ENCODE measurements around the gene TMEM18. TPM values are rescaled to one million over a fixed set of nuclear protein-coding genes. Genes with fewer than 3 reads are reported as not detected.

The TMEM18 gene
- total and polyA plus RNA-seq, 2 of the 13 experiments (the other 11 are each of a cell fraction or from before 2014, with no cell fraction given), result 45.9 to 49.4 TPM

- peak; percentile 76 for TF ChIP-seq ARID5B (CRISPR knock-in tag; IDR thresholded peaks at IDR 0.05)
- TF ChIP-seq ZNF121 (CRISPR knock-in tag; IDR thresholded peaks at IDR 0.05), result no peak
- no peak; the same call in 1 of the 2 replicates for TF ChIP-seq MYNN (CRISPR knock-in tag; IDR thresholded peaks at IDR 0.05; ENCODE audit: low read depth)
- peak; percentile 95 for TF ChIP-seq E2F5 (CRISPR knock-in tag; conservative IDR thresholded peaks at IDR 0.05)
- TF ChIP-seq ZNF260 (CRISPR knock-in tag; IDR thresholded peaks at IDR 0.05; ENCODE audit: borderline replicate concordance, low read depth), result no peak
- TF ChIP-seq ZFP62 (CRISPR knock-in tag; IDR thresholded peaks at IDR 0.05), result no peak
- no peak for TF ChIP-seq SP2 (CRISPR knock-in tag; IDR thresholded peaks at IDR 0.05)
- TF ChIP-seq KAT8 (CRISPR knock-in tag; IDR thresholded peaks at IDR 0.05), result peak; percentile 97
- peak; percentile 86 for TF ChIP-seq ZNF230 (CRISPR knock-in tag; IDR thresholded peaks at IDR 0.05)
- TF ChIP-seq FOXO1 (CRISPR knock-in tag; IDR thresholded peaks at IDR 0.05), result no peak; the same call in 1 of the 2 replicates
- TF ChIP-seq ZNF720 (CRISPR knock-in tag; IDR thresholded peaks at IDR 0.05), result peak; percentile 91; the same call in 1 of the 2 replicates
- TF ChIP-seq ZNF660 (CRISPR knock-in tag; IDR thresholded peaks at IDR 0.05; ENCODE audit: borderline replicate concordance, low read depth), result peak; percentile 68
- TF ChIP-seq SMAD3 (CRISPR knock-in tag; IDR thresholded peaks at IDR 0.05), result peak; percentile 96
- TF ChIP-seq IKZF5 (CRISPR knock-in tag; IDR thresholded peaks at IDR 0.05), result peak; percentile 91
- TF ChIP-seq HDAC2 (CRISPR knock-in tag; IDR thresholded peaks at IDR 0.05), result peak; percentile 60
- peak; percentile 95 for TF ChIP-seq ZSCAN21 (CRISPR knock-in tag; IDR thresholded peaks at IDR 0.05; ENCODE audit: borderline replicate concordance)
- TF ChIP-seq TGIF2 (CRISPR knock-in tag; IDR thresholded peaks at IDR 0.05), result no peak
- no peak for TF ChIP-seq ZNF740 (CRISPR knock-in tag; IDR thresholded peaks at IDR 0.05)
- TF ChIP-seq ZBTB4 (CRISPR knock-in tag; IDR thresholded peaks at IDR 0.05; ENCODE audit: borderline replicate concordance), result no peak
- no peak for TF ChIP-seq SRSF4 (IDR thresholded peaks at IDR 0.05; ENCODE audit: low read depth, low read length, poor library complexity, severe bottlenecking)
These were observed at the start of gene TMEM18 (continued) for GRCh38 chr2:677056-677958.

Measured in HepG2 (cell line).